ENCODE measurements around the gene DSTYK.
"Not testable (repeated sequence)": the region's sequence is repeated elsewhere in the genome, so short reads cannot be mapped to it uniquely, and the experiment has no call there.

DSTYK gene

GRCh38 chr1:205170532-205171269 lies 40.8 kb downstream of the DSTYK start:
- DNase-seq = no peak

GRCh38 chr1:205169248-205169647 lies 42.3 kb downstream of the DSTYK start:
- no peak for DNase-seq

GRCh38 chr1:205168291-205168690 lies 43.2 kb downstream of the DSTYK start:
- DNase-seq = no peak

- no peak for DNase-seq
Measured at GRCh38 chr1:205162301-205162700, 49.2 kb downstream of the DSTYK start.

- DNase-seq = no peak
Measured at GRCh38 chr1:205161076-205161475, 50.4 kb downstream of the DSTYK start.

GRCh38 chr1:205158048-205158616 lies 53.4 kb downstream of the DSTYK start:
- DNase-seq = no peak

- DNase-seq = not testable (repeated sequence)
Measured at GRCh38 chr1:205155665-205156377, 55.7 kb downstream of the DSTYK start.

GRCh38 chr1:205152505-205152904 lies 59.0 kb downstream of the DSTYK start:
- no peak for DNase-seq

- DNase-seq = no peak
Measured at GRCh38 chr1:205150651-205151428, 60.7 kb downstream of the DSTYK start.

GRCh38 chr1:205147191-205147835 lies 64.2 kb downstream of the DSTYK start:
- DNase-seq = no peak

- no peak for DNase-seq
Measured at GRCh38 chr1:205144751-205145150, 66.8 kb downstream of the DSTYK start.

GRCh38 chr1:205144046-205144720 lies 67.3 kb downstream of the DSTYK start:
- no peak for DNase-seq

GRCh38 chr1:205142102-205142469 lies 69.4 kb downstream of the DSTYK start:
- no peak for DNase-seq

GRCh38 chr1:205141236-205142101 lies 70.0 kb downstream of the DSTYK start:
- peak; percentile 84 for DNase-seq

GRCh38 chr1:205140113-205140512 lies 71.4 kb downstream of the DSTYK start:
- DNase-seq = no peak

GRCh38 chr1:205137901-205138300 lies 73.6 kb downstream of the DSTYK start:
- no peak for DNase-seq

GRCh38 chr1:205133287-205133686 lies 78.2 kb downstream of the DSTYK start:
- no peak for DNase-seq

GRCh38 chr1:205129447-205130029 lies 82.0 kb downstream of the DSTYK start:
- no peak for DNase-seq

GRCh38 chr1:205128050-205128449 lies 83.5 kb downstream of the DSTYK start:
- no peak for DNase-seq

- DNase-seq = no peak
Measured at GRCh38 chr1:205127646-205128045, 83.9 kb downstream of the DSTYK start.

GRCh38 chr1:205124726-205125125 lies 86.8 kb downstream of the DSTYK start:
- DNase-seq = no peak
